Breast epithelium (tissue), 4 donors: Measurements from ENCODE around the gene SYT14. TPM values are rescaled to one million over a fixed set of nuclear protein-coding genes. Genes with fewer than 3 reads are reported as not detected.
"Not testable (repeated sequence)": the region's sequence is repeated elsewhere in the genome, so short reads cannot be mapped to it uniquely, and the experiment has no call there.

Experiments
- DNase-seq, 2 donors: peaks; one replicate each; pipeline ENCODE4 v3.0.0-alpha.2; 2019; ENCODE audit warnings: low spot score in 2 of 2
- H3K27ac ChIP-seq, 2 donors: fragments of 200-600 bp; sonication (generic) in 1 of 2; one replicate each; pipeline ENCODE4 v1.5.1; 2016 to 2019; ENCODE audit warnings: mild to moderate bottlenecking in 1 of 2
- H3K27me3 ChIP-seq, 2 donors: fragments of 200-600 bp; sonication (generic) in 1 of 2; one replicate each; pipeline versions ENCODE4 v1.5.1 to v1.6.0; 2017 to 2019; ENCODE audit warnings: control low read depth in 1 of 2, mild to moderate bottlenecking in 1 of 2
- H3K36me3 ChIP-seq: fragments of 200-600 bp; one replicate; pipeline ENCODE4 v1.5.1; 2019
- H3K4me1 ChIP-seq, 2 donors: fragments of 200-600 bp; sonication (generic); one replicate each; pipeline ENCODE4 v1.5.1; 2016 to 2019; ENCODE audit warnings: control low read depth in 1 of 2
- H3K4me3 ChIP-seq, 3 donors: fragments of 200-600 bp; sonication (generic); 1 replicate in 2 of 3; 2 replicates in 1 of 3; pipeline ENCODE4 v1.5.1; 2016 to 2019; ENCODE audit warnings: mild to moderate bottlenecking in 3 of 3, moderate library complexity in 2 of 3
- H3K9me3 ChIP-seq, 2 donors: fragments of 200-600 bp; sonication (generic) in 1 of 2; one replicate each; pipeline ENCODE4 v1.5.1; 2016 to 2019; ENCODE audit warnings: control low read depth in 1 of 2
- CTCF ChIP-seq, 3 donors: fragments of 450-650 bp; IDR thresholded peaks; one replicate each; pipeline ENCODE4 v1.5.1; 2016 to 2017; ENCODE audit warnings: antibody characterized with exemption in 3 of 3, mild to moderate bottlenecking in 3 of 3, moderate library complexity in 3 of 3
- POLR2A ChIP-seq: fragments of 450-650 bp; IDR thresholded peaks from one replicate; pipeline ENCODE4 v1.6.1; 2016; ENCODE audit warnings: antibody characterized with exemption, mild to moderate bottlenecking, moderate library complexity
- POLR2AphosphoS5 ChIP-seq, 3 donors: sonication (generic); formaldehyde crosslinking; IDR thresholded peaks; one replicate each; pipeline ENCODE4 v1.6.1; 2017; ENCODE audit warnings: antibody characterized with exemption in 3 of 3
- intact Hi-C: fragments of 100-400 bp; cut with DNase I; formaldehyde crosslinking; loops from one replicate; pipeline ENCODE4 v1.15.1; 2023; ENCODE audit warnings: low total_unique reads
- total RNA-seq, 3 donors: library from RNA; depleted of rRNA; stranded (reverse); fragments of >200 nt; gene quantifications; one replicate each; pipeline ENCODE4 v1.1.0, GENCODE V29; 2016

SYT14 gene
- total RNA-seq, 3 donors from 2014 or later = 0.73 TPM; not detected in 2

GRCh38 chr1:210043058-210043457 is 105.0 kb downstream of the SYT14 start:
- Histone ChIP-seq H3K4me3 (no peak overlapping the region), H3K27ac (no peak overlapping the region), H3K9me3 (peaks cover 0 to 9% of the 10 kb centered on the region in 2 donors), H3K4me1 (no peaks in the 10 kb centered on the region), H3K27me3 (no peaks in the 10 kb centered on the region), H3K36me3 (no peaks in the 10 kb centered on the region)
- intact Hi-C loops = no loop called here
- no peak for TF ChIP-seq POLR2AphosphoS5 (IDR thresholded peaks at IDR 0.05)
- DNase-seq = no peak

- no peak for DNase-seq
- TF ChIP-seq CTCF (IDR thresholded peaks at IDR 0.05) = no peak
- no peak for TF ChIP-seq POLR2A
- no peak for TF ChIP-seq POLR2AphosphoS5 (IDR thresholded peaks at IDR 0.05)
- Histone ChIP-seq H3K4me3 (no peak overlapping the region), H3K36me3 (no peaks in the 10 kb centered on the region), H3K4me1 (no peaks in the 10 kb centered on the region), H3K27ac (no peak overlapping the region), H3K9me3 (no peaks in the 10 kb centered on the region), H3K27me3 (no peaks in the 10 kb centered on the region)
- intact Hi-C loops = no loop called here
Measured at GRCh38 chr1:210049616-210050015, 111.6 kb downstream of the SYT14 start.

GRCh38 chr1:210050491-210050890 is 112.5 kb downstream of the SYT14 start:
- intact Hi-C loops, DNase-seq: not testable (repeated sequence)

GRCh38 chr1:210053126-210053525 is 115.1 kb downstream of the SYT14 start:
- no peak for DNase-seq
- Histone ChIP-seq H3K4me1 (no peaks in the 10 kb centered on the region), H3K9me3 (no peaks in the 10 kb centered on the region), H3K36me3 (no peaks in the 10 kb centered on the region), H3K27ac (no peak overlapping the region), H3K27me3 (no peaks in the 10 kb centered on the region), H3K4me3 (no peak overlapping the region)
- TF ChIP-seq POLR2A = no peak
- no peak for TF ChIP-seq POLR2AphosphoS5 (IDR thresholded peaks at IDR 0.05)
- no peak for TF ChIP-seq CTCF (IDR thresholded peaks at IDR 0.05)
- intact Hi-C loops = no loop called here

More at GRCh38 chr1:210050491-210050890, 112.5 kb downstream of the SYT14 start:
- H3K4me1 ChIP-seq, H3K36me3 ChIP-seq, H3K4me3 ChIP-seq, H3K9me3 ChIP-seq, H3K27me3 ChIP-seq, H3K27ac ChIP-seq: not testable (repeated sequence)

- H3K4me3 ChIP-seq = no peak overlapping the region
- H3K4me1 ChIP-seq = no peaks in the 10 kb centered on the region
- DNase-seq = no peak
- no peak for TF ChIP-seq POLR2AphosphoS5 (IDR thresholded peaks at IDR 0.05)
- no peak for TF ChIP-seq CTCF (IDR thresholded peaks at IDR 0.05)
- TF ChIP-seq POLR2A = no peak
- H3K27ac ChIP-seq = no peak overlapping the region
- no peaks in the 10 kb centered on the region for H3K27me3 ChIP-seq
- intact Hi-C loops = no loop called here
- H3K9me3 ChIP-seq = no peaks in the 10 kb centered on the region
- H3K36me3 ChIP-seq = no peaks in the 10 kb centered on the region
Measured at GRCh38 chr1:210057593-210057992, 119.6 kb downstream of the SYT14 start.

GRCh38 chr1:210061992-210062391 is 124.0 kb downstream of the SYT14 start:
- TF ChIP-seq CTCF (IDR thresholded peaks at IDR 0.05) = no peak
- Histone ChIP-seq H3K27ac (no peak overlapping the region), H3K27me3 (no peaks in the 10 kb centered on the region), H3K9me3 (no peaks in the 10 kb centered on the region), H3K4me3 (no peak overlapping the region), H3K36me3 (no peaks in the 10 kb centered on the region), H3K4me1 (no peaks in the 10 kb centered on the region)
- intact Hi-C loops = no loop called here
- DNase-seq = no peak
